ENCODE results near the gene KLHL40. TPM values are rescaled to one million over a fixed set of nuclear protein-coding genes. Genes with fewer than 3 reads are reported as not detected.

KLHL40 gene
- total and polyA plus RNA-seq, 9 donors: not detected

- Histone ChIP-seq H3K4me3 (no peak overlapping the region), H3K9me3 (no peaks in the 10 kb centered on the region), H3K27me3 (no peaks in the 10 kb centered on the region), H3K27ac (no peak overlapping the region), H3K36me3 (no peaks in the 10 kb centered on the region), H3K4me1 (ENCODE audit: insufficient read depth) (no peaks in the 10 kb centered on the region)
- intact Hi-C loops (cut with DNase I): no loop called here
- DNase-seq: peak in 2 of 5 donors; percentile 1 to 6
- TF ChIP-seq EP300 (IDR thresholded peaks at IDR 0.05) (no peak), POLR2A (IDR thresholded peaks at IDR 0.05) (no peak)
- TF ChIP-seq, protein P1, sequence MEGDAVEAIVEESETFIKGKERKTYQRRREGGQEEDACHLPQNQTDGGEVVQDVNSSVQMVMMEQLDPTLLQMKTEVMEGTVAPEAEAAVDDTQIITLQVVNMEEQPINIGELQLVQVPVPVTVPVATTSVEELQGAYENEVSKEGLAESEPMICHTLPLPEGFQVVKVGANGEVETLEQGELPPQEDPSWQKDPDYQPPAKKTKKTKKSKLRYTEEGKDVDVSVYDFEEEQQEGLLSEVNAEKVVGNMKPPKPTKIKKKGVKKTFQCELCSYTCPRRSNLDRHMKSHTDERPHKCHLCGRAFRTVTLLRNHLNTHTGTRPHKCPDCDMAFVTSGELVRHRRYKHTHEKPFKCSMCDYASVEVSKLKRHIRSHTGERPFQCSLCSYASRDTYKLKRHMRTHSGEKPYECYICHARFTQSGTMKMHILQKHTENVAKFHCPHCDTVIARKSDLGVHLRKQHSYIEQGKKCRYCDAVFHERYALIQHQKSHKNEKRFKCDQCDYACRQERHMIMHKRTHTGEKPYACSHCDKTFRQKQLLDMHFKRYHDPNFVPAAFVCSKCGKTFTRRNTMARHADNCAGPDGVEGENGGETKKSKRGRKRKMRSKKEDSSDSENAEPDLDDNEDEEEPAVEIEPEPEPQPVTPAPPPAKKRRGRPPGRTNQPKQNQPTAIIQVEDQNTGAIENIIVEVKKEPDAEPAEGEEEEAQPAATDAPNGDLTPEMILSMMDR (IDR thresholded peaks at IDR 0.05): no peak
- WGBS, 3 donors: 67 to 78% (median 68%) methylated on average over 5 of the region's 5 CpGs
Measured at GRCh38 chr3:42712688-42713372, 27.5 kb downstream of the KLHL40 start.

- 82 to 93% (median 86%) methylated on average over 2 of the region's 2 CpGs for WGBS, 3 donors
- no peaks in the 10 kb centered on the region for H3K36me3 ChIP-seq
- DNase-seq: peak in 1 of 5 donors; percentile 2
- H3K27me3 ChIP-seq: no peaks in the 10 kb centered on the region
- H3K9me3 ChIP-seq: no peaks in the 10 kb centered on the region
- H3K4me3 ChIP-seq: no peak overlapping the region
- no peak overlapping the region for H3K27ac ChIP-seq
- H3K4me1 ChIP-seq (ENCODE audit: insufficient read depth): no peaks in the 10 kb centered on the region
- intact Hi-C loops (cut with DNase I): no loop called here
- TF ChIP-seq POLR2A (IDR thresholded peaks at IDR 0.05) (no peak), EP300 (IDR thresholded peaks at IDR 0.05) (no peak)
- TF ChIP-seq, protein P1 (IDR thresholded peaks at IDR 0.05): no peak
Measured at GRCh38 chr3:42713747-42714146, 28.4 kb downstream of the KLHL40 start.

- Histone ChIP-seq H3K36me3 (no peaks in the 10 kb centered on the region), H3K27me3 (no peaks in the 10 kb centered on the region), H3K9me3 (no peaks in the 10 kb centered on the region), H3K4me1 (ENCODE audit: insufficient read depth) (no peaks in the 10 kb centered on the region), H3K4me3 (no peak overlapping the region), H3K27ac (no peak overlapping the region)
- intact Hi-C loops (cut with DNase I): no loop called here
- DNase-seq: no peak
- TF ChIP-seq, protein P1 (IDR thresholded peaks at IDR 0.05): no peak
- TF ChIP-seq EP300 (IDR thresholded peaks at IDR 0.05): no peak
- WGBS, 3 donors: 80 to 87% (median 83%) methylated on average over 4 of the region's 4 CpGs
Measured at GRCh38 chr3:42714171-42714852, 29.0 kb downstream of the KLHL40 start.

DNA sequence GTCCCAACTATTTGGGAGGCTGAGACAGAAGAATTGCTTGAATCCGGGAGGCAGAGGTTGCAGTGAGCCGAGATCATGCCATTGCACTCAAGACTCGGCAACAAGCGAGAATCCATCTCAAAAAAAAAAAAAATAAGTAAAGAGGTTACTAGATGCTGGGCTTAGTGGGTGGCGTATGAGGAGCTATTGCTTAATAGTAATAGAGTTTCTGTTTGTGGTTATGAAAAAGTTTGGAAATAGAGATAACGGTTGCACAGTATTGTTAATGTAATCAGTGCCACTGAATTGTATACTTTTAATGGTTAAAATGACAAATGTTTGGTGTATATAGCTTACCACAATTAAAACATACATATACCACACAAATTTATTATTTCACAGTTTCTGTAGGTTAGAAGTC lies 32.0 kb downstream of the KLHL40 start:
- no peak overlapping the region for H3K27ac ChIP-seq
- H3K4me1 ChIP-seq (ENCODE audit: insufficient read depth): no peaks in the 10 kb centered on the region
- no peaks in the 10 kb centered on the region for H3K27me3 ChIP-seq
- no peak overlapping the region for H3K4me3 ChIP-seq
- intact Hi-C loops (cut with DNase I): no loop called here
- no peaks in the 10 kb centered on the region for H3K36me3 ChIP-seq
- TF ChIP-seq POLR2A (IDR thresholded peaks at IDR 0.05) (no peak), EP300 (IDR thresholded peaks at IDR 0.05) (no peak)
- TF ChIP-seq, protein P1 (IDR thresholded peaks at IDR 0.05): no peak
- no peaks in the 10 kb centered on the region for H3K9me3 ChIP-seq
- peak in 1 of 5 donors; percentile 0 for DNase-seq
- 86 to 92% (median 89%) methylated on average over 6 of the region's 6 CpGs for WGBS, 3 donors
